Measurements from ENCODE around the gene PRTG. TPM values are rescaled to one million over a fixed set of nuclear protein-coding genes. Genes with fewer than 3 reads are reported as not detected.
A peak's percentile ranks its signal among the peaks of the same experiment; 100 is the strongest.

The PRTG gene
- total and polyA plus RNA-seq, 2 donors (not counting 3 experiments of a cell fraction or from before 2014, with no cell fraction given) = 3.4 to 12.4 TPM

DNA sequence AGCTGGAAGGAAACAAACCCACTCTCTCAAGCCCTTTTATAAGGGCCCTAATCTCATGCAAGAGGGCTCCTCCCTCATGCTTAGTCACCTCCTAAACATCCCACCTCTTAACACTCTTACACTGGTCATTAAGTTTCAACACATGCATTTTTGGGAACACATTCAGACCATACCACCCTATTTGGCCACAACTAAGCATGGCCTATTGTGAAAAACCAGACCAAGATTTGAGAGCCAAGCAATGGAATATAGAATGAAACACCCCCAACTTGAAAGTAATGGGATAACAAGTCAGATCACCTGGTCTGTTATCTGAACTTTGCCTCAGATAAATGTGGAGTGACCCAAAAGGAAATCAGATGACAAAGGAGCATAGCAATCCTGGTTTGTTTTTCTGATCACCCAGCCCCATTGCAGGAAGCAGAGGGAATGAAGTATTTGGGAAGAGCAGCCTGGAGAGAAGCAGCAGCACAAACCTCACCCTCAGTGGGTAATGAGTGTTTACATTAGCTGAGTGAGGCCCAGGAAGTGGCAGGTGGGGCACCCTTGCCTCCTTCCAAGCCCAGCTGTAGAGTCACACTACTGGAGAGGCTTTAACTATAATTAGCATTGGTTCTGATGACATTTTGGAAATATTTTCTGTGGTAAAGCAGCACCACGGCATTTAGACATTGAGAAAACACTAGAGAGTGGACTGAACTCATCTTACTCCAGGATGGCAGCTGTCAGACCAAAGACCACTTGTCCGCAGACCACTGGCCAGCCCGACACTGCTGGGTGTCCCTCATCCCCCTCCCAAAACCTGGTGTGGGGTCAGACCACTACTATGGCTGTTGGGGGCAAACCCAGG, 48.8 kb upstream of the PRTG start:
- DNase-seq (ENCODE audit: low read depth, low spot score) (peak; percentile 15), FAIRE-seq (no peak)
- H3K79me2 ChIP-seq (ENCODE audit: control insufficient read depth, insufficient read depth, low read length) = no peaks in the 10 kb centered on the region
- intact Hi-C loops (cut with micrococcal nuclease) (no loop called here), dilution Hi-C loops (cut with MboI; ENCODE audit: extremely low pct_ligation_motif_present, low sequenced_read_pairs) (no loop called here)
- H4K20me1 ChIP-seq (replicated peaks; ENCODE audit: control insufficient read depth, extremely low read depth, insufficient read depth, low read length) = no peaks in the 10 kb centered on the region
- TF ChIP-seq JUN (IDR thresholded peaks at IDR 0.05; ENCODE audit: borderline replicate concordance, insufficient read depth, insufficient read length, low read depth) (no peak), FOS (IDR thresholded peaks at IDR 0.05; ENCODE audit: borderline replicate concordance, insufficient read depth, low read length) (no peak)
- TF ChIP-seq, protein P1, sequence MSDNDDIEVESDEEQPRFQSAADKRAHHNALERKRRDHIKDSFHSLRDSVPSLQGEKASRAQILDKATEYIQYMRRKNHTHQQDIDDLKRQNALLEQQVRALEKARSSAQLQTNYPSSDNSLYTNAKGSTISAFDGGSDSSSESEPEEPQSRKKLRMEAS (IDR thresholded peaks at IDR 0.05; ENCODE audit: insufficient read depth, insufficient read length) = no peak
- no peaks in the 10 kb centered on the region for H3K4me1 ChIP-seq (ENCODE audit: control insufficient read depth, extremely low read depth, insufficient read depth, low read length)
- H3K27ac ChIP-seq (ENCODE audit: insufficient read depth, low read depth, low read length) = no peak overlapping the region
- H3K4me2 ChIP-seq (ENCODE audit: insufficient read depth, low read length) = no peak overlapping the region
- H3K9me1 ChIP-seq (replicated peaks; ENCODE audit: control insufficient read depth, extremely low read depth, insufficient read depth, low read length) = no peaks in the 10 kb centered on the region
- ChIA-PET CTCF (interaction anchor here (1.8 to 2.2 kb wide), 2 partner anchors 18 to 144 kb away, joined by 8 read pairs; no protein-coding TSS in a partner anchor), POLR2A (no interaction called here)
- H3K27me3 ChIP-seq (ENCODE audit: control insufficient read depth in 2 of 2, insufficient read depth in 2 of 2, low read length in 2 of 2) = peaks cover 1 to 4% of the 10 kb centered on the region in 2 experiments
- H3K4me3 ChIP-seq (replicated peaks in 1 of 3; ENCODE audit: insufficient read depth in 1 of 3, low read depth in 1 of 3, low read length in 3 of 3) = no peak overlapping the region
- no peaks in the 10 kb centered on the region for H3K9me3 ChIP-seq (replicated peaks; ENCODE audit: control insufficient read depth, insufficient read depth, low read length)
- no TSS peak for BruUV-seq (replicated peaks)
- no peak overlapping the region for H3K9ac ChIP-seq (replicated peaks; ENCODE audit: extremely low read depth, insufficient read depth, low read length)
- peak overlapping the region; percentile 29 for H2AFZ ChIP-seq (ENCODE audit: low read depth, low read length)
- H3K36me3 ChIP-seq (ENCODE audit: control insufficient read depth in 2 of 2, extremely low read depth in 1 of 2, insufficient read depth in 2 of 2, low read length in 2 of 2) = no peaks in the 10 kb centered on the region

DNA sequence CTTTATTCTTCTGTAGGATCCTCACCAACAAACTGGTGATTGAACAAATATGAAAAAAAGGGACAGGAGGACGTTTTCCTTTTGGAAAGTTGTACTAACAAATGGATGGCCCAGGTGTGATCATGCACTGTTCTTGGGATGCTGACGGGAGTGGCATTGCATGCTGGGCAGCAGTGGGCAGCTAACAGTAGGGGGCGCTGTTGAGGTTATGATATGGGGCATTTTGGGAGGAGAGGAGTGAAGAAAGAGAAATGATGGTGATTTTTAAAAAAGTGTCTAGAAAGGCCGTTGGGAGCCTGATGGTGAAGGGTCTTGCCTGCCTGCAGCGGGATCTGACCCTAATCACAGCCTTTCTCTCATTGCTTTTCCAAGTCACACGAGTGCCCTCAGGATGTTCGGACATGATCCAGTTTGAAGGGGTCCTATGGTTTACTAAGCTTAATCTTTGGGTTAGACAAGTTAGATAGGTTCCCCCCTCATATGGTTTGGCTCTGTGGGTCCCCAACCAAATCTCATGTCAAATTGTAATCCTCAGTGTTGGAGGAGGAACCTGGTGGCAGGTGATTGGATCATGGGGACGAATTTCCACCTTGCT, 46.2 kb upstream of the PRTG start:
- Histone ChIP-seq H3K36me3 (ENCODE audit: control insufficient read depth in 2 of 2, extremely low read depth in 1 of 2, insufficient read depth in 2 of 2, low read length in 2 of 2) (no peaks in the 10 kb centered on the region), H3K4me2 (ENCODE audit: insufficient read depth, low read length) (no peak overlapping the region), H3K9me1 (replicated peaks; ENCODE audit: control insufficient read depth, extremely low read depth, insufficient read depth, low read length) (no peaks in the 10 kb centered on the region), H3K4me1 (ENCODE audit: control insufficient read depth, extremely low read depth, insufficient read depth, low read length) (no peaks in the 10 kb centered on the region), H2AFZ (ENCODE audit: low read depth, low read length) (no peak overlapping the region), H3K27me3 (ENCODE audit: control insufficient read depth in 2 of 2, insufficient read depth in 2 of 2, low read length in 2 of 2) (no peaks in the 10 kb centered on the region), H3K4me3 (replicated peaks in 1 of 3; ENCODE audit: insufficient read depth in 1 of 3, low read depth in 1 of 3, low read length in 3 of 3) (no peak overlapping the region), H3K27ac (ENCODE audit: insufficient read depth, low read depth, low read length) (no peak overlapping the region), H3K79me2 (ENCODE audit: control insufficient read depth, insufficient read depth, low read length) (no peaks in the 10 kb centered on the region), H4K20me1 (replicated peaks; ENCODE audit: control insufficient read depth, extremely low read depth, insufficient read depth, low read length) (no peaks in the 10 kb centered on the region), H3K9ac (replicated peaks; ENCODE audit: extremely low read depth, insufficient read depth, low read length) (no peak overlapping the region), H3K9me3 (replicated peaks; ENCODE audit: control insufficient read depth, insufficient read depth, low read length) (no peaks in the 10 kb centered on the region)
- no peak for DNase-seq (ENCODE audit: low read depth, low spot score)
- FAIRE-seq = no peak
- no peak for TF ChIP-seq POLR2A (IDR thresholded peaks at IDR 0.05; ENCODE audit: low read depth, low read length)
- TF ChIP-seq, protein P2, sequence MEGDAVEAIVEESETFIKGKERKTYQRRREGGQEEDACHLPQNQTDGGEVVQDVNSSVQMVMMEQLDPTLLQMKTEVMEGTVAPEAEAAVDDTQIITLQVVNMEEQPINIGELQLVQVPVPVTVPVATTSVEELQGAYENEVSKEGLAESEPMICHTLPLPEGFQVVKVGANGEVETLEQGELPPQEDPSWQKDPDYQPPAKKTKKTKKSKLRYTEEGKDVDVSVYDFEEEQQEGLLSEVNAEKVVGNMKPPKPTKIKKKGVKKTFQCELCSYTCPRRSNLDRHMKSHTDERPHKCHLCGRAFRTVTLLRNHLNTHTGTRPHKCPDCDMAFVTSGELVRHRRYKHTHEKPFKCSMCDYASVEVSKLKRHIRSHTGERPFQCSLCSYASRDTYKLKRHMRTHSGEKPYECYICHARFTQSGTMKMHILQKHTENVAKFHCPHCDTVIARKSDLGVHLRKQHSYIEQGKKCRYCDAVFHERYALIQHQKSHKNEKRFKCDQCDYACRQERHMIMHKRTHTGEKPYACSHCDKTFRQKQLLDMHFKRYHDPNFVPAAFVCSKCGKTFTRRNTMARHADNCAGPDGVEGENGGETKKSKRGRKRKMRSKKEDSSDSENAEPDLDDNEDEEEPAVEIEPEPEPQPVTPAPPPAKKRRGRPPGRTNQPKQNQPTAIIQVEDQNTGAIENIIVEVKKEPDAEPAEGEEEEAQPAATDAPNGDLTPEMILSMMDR (IDR thresholded peaks at IDR 0.05; ENCODE audit: extremely low read depth in 1 of 2, insufficient read depth in 1 of 2, low read depth in 1 of 2, low read length in 2 of 2) = peak; percentile 27 to 45
- dilution Hi-C loops (cut with MboI; ENCODE audit: extremely low pct_ligation_motif_present, low sequenced_read_pairs) = no loop called here
- POLR2A ChIA-PET = no interaction called here
- CTCF ChIA-PET = interaction anchor here (0.6 to 1.6 kb wide), 5 partner anchors 14 to 124 kb away, joined by 3 to 4 read pairs (median 3); no protein-coding TSS in a partner anchor
- BruUV-seq (replicated peaks) = no TSS peak
- intact Hi-C loops (cut with micrococcal nuclease) = no loop called here

Measured in endothelial cell of umbilical vein (primary cell).